OCI-LY7 (cell line): Measurements from ENCODE around the gene MTCL1.

Source experiments
- EZH2phosphoT487 ChIP-seq: fragments of 200-600 bp; sonication (generic); IDR thresholded peaks from 2 replicates; pipeline ENCODE4 v1.6.1; 2018; ENCODE audit warnings: low read depth, borderline replicate concordance, mild to moderate bottlenecking, mixed run types, antibody characterized with exemption, low read length, moderate library complexity, mixed read lengths
- TF ChIP-seq, protein P1 (sequence below): fragments of 200-600 bp; sonication (generic); conservative IDR thresholded peaks from 2 replicates; pipeline ENCODE4 v1.5.1; 2014; ENCODE audit warnings: mild to moderate bottlenecking, antibody characterized with exemption, low read length, moderate library complexity, mixed read lengths

DNA sequence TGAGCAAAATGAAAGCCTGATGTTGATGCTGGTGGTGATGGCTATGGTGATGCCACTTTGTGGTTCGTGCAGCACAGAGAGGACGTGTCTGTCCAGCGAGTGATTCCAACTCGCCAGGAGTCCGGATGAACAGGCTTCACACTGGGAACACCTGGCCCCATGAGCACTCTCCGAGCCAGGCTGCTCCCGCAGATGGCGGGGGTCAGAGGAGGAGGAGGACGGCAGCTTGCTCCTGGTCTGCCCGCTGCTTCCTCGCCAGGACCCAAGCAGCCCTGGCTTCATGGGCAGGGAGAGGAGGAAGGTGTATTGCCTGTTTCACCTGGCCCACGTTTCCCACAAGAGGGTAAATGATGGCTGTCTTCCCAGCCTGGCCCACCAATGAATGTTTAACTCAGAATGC, 121.6 kb downstream of the MTCL1 start:
- TF ChIP-seq, protein P1, sequence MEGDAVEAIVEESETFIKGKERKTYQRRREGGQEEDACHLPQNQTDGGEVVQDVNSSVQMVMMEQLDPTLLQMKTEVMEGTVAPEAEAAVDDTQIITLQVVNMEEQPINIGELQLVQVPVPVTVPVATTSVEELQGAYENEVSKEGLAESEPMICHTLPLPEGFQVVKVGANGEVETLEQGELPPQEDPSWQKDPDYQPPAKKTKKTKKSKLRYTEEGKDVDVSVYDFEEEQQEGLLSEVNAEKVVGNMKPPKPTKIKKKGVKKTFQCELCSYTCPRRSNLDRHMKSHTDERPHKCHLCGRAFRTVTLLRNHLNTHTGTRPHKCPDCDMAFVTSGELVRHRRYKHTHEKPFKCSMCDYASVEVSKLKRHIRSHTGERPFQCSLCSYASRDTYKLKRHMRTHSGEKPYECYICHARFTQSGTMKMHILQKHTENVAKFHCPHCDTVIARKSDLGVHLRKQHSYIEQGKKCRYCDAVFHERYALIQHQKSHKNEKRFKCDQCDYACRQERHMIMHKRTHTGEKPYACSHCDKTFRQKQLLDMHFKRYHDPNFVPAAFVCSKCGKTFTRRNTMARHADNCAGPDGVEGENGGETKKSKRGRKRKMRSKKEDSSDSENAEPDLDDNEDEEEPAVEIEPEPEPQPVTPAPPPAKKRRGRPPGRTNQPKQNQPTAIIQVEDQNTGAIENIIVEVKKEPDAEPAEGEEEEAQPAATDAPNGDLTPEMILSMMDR = no peak
- TF ChIP-seq EZH2phosphoT487 = no peak
